ENCODE data around the gene ACSF2.

The ACSF2 gene

DNA sequence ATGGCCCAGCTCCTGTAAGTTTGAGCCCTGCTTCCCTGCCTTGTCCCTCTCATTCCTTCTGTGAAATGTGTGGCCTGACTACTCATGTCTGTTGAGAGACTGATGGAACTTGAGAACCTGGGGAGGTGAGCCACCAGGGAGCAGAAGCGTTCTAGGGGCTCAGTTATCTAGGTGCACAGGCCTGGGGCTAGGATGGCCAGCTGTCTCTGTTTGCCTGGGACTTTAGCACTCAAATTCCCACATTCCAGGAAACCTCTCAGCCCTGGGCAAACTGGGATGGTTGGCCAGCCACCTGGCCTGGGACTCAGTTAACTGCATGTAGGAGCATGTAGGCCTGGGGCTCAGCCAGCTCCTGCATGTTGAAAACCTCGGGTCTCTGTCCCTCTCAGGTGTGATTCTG is 97.2 kb downstream of the ACSF2 start:
- H3K4me3 ChIP-seq (replicated peaks in 1 of 2; ENCODE audit: low read depth in 2 of 2, low read length in 2 of 2), result no peak overlapping the region
- DNase-seq (ENCODE audit: low read depth in 2 of 2), result no peak
- TF ChIP-seq, protein P1, sequence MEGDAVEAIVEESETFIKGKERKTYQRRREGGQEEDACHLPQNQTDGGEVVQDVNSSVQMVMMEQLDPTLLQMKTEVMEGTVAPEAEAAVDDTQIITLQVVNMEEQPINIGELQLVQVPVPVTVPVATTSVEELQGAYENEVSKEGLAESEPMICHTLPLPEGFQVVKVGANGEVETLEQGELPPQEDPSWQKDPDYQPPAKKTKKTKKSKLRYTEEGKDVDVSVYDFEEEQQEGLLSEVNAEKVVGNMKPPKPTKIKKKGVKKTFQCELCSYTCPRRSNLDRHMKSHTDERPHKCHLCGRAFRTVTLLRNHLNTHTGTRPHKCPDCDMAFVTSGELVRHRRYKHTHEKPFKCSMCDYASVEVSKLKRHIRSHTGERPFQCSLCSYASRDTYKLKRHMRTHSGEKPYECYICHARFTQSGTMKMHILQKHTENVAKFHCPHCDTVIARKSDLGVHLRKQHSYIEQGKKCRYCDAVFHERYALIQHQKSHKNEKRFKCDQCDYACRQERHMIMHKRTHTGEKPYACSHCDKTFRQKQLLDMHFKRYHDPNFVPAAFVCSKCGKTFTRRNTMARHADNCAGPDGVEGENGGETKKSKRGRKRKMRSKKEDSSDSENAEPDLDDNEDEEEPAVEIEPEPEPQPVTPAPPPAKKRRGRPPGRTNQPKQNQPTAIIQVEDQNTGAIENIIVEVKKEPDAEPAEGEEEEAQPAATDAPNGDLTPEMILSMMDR (IDR thresholded peaks at IDR 0.05; ENCODE audit: low read depth, low read length), result no peak

All from cardiac fibroblast (primary cell).